Endothelial cell of umbilical vein (primary cell): ENCODE measurements around the gene FAM168B.

Experiments
- CTCF ChIP-seq, 2 donors: IDR thresholded peaks; 1 replicate in 1 of 2; 2 replicates in 1 of 2; pipeline ENCODE4 v1.5.1; 2011; ENCODE audit warnings: low read length in 2 of 2, mild to moderate bottlenecking in 2 of 2, moderate library complexity in 2 of 2, control low read depth in 1 of 2, inconsistent platforms in 1 of 2, low read depth in 1 of 2; ENCODE audit not compliant: insufficient read depth in 1 of 2; ENCODE audit errors: extremely low read depth in 1 of 2
- EZH2 ChIP-seq: IDR thresholded peaks from 2 replicates; pipeline ENCODE4 v1.6.1; 2012; ENCODE audit warnings: borderline replicate concordance, low read depth, mild to moderate bottlenecking, moderate library complexity, low read length, inconsistent platforms; ENCODE audit not compliant: severe bottlenecking
- FOS ChIP-seq: IDR thresholded peaks from 2 replicates; pipeline ENCODE4 v1.6.1; 2011; ENCODE audit warnings: mild to moderate bottlenecking, low read length, moderate library complexity, borderline replicate concordance; ENCODE audit not compliant: insufficient read depth
- JUN ChIP-seq: IDR thresholded peaks from 2 replicates; pipeline ENCODE4 v1.6.1; 2011; ENCODE audit warnings: borderline replicate concordance, low read depth; ENCODE audit not compliant: insufficient read length, insufficient read depth
- MAX ChIP-seq: IDR thresholded peaks from 2 replicates; pipeline ENCODE4 v1.6.1; 2011; ENCODE audit not compliant: insufficient read depth, insufficient read length
- MYC ChIP-seq: IDR thresholded peaks from one replicate; pipeline ENCODE4 v1.6.1; 2011; ENCODE audit warnings: mild to moderate bottlenecking, low read depth, low read length
- POLR2A ChIP-seq: IDR thresholded peaks from 2 replicates; pipeline ENCODE4 v1.6.1; 2012; ENCODE audit warnings: low read depth, mild to moderate bottlenecking, control low read depth, low read length
- POLR2AphosphoS5 ChIP-seq: IDR thresholded peaks from 2 replicates; pipeline ENCODE4 v1.6.1; 2012; ENCODE audit warnings: low read depth, mild to moderate bottlenecking, control low read depth, low read length, moderate library complexity; ENCODE audit not compliant: insufficient read depth

- no peak for TF ChIP-seq CTCF (IDR thresholded peaks at IDR 0.05; ENCODE audit: extremely low read depth in 1 of 2, insufficient read depth in 1 of 2, low read depth in 1 of 2, low read length in 2 of 2)
- TF ChIP-seq POLR2A = no peak
- no peak for TF ChIP-seq MAX
- no peak for TF ChIP-seq POLR2AphosphoS5
- no peak for TF ChIP-seq EZH2
- TF ChIP-seq MYC = no peak
- no peak for TF ChIP-seq FOS
- no peak for TF ChIP-seq JUN
Observed at GRCh38 chr2:131112529-131112928, 19.3 kb upstream of the FAM168B start.
